Activated T-cell treated with anti-CD3 and anti-CD28 coated beads, Interleukin-2, amount 50 U/mL, for 72 hours (primary cell): ENCODE results near the gene SGMS1. TPM values are rescaled to one million over a fixed set of nuclear protein-coding genes. Genes with fewer than 3 reads are reported as not detected.

Experiments used
- ATAC-seq, 2 donors: fragments of 150-1000 bp; cut with Tn5 transposase; replicated peaks in 1 of 2; 2 replicates each; pipeline ENCODE4 v1.10.0; 2021; ENCODE audit warnings: moderate library complexity in 2 of 2, mild to moderate bottlenecking in 1 of 2
- DNase-seq, 2 donors: peaks; one replicate each; pipeline ENCODE4 v3.0.0; 2021 to 2022; ENCODE audit warnings: mixed read lengths in 1 of 2
- H3K27ac Mint-ChIP-seq: one replicate; pipeline ENCODE4 v1.8.0; 2022; ENCODE audit warnings: mild to moderate bottlenecking, moderate library complexity, mixed read lengths
- H3K27me3 Mint-ChIP-seq: one replicate; pipeline ENCODE4 v1.8.0; 2022; ENCODE audit warnings: low read depth, mixed read lengths
- H3K36me3 Mint-ChIP-seq, 2 donors: one replicate each; pipeline ENCODE4 v1.8.0; 2022; ENCODE audit warnings: mixed read lengths in 2 of 2, mild to moderate bottlenecking in 1 of 2; ENCODE audit not compliant: insufficient read depth in 2 of 2
- H3K4me1 Mint-ChIP-seq: one replicate; pipeline ENCODE4 v1.8.0; 2022; ENCODE audit warnings: low read depth, mixed read lengths
- H3K4me3 Mint-ChIP-seq, 2 donors: one replicate each; pipeline ENCODE4 v1.8.0; 2022; ENCODE audit warnings: mild to moderate bottlenecking in 2 of 2, mixed read lengths in 2 of 2, moderate library complexity in 2 of 2
- H3K9me3 Mint-ChIP-seq, 2 donors: one replicate each; pipeline ENCODE4 v1.8.0; 2022; ENCODE audit warnings: mixed read lengths in 2 of 2
- total RNA-seq, 2 donors: library from RNA; stranded (reverse); gene quantifications; one replicate each; pipeline ENCODE4 v1.2.3, GENCODE V29; 2022

The SGMS1 gene
- total RNA-seq, 2 donors from 2014 or later, result 8.9 to 9.7 TPM

- Mint-ChIP-seq H3K4me1 (peaks cover 31% of the 10 kb centered on the region), H3K9me3 (no peaks in the 10 kb centered on the region), H3K27ac (no peak overlapping the region), H3K36me3 (peaks cover 3 to 4% of the 10 kb centered on the region in 2 donors), H3K4me3 (no peak overlapping the region), H3K27me3 (peaks cover 6% of the 10 kb centered on the region)
- DNase-seq, result no peak
- no peak for ATAC-seq
Measured at GRCh38 chr10:50423448-50423847, 200.3 kb downstream of the SGMS1 start.

GRCh38 chr10:50422259-50422658 is 201.5 kb downstream of the SGMS1 start:
- Mint-ChIP-seq H3K9me3 (no peaks in the 10 kb centered on the region), H3K4me1 (peaks cover 35% of the 10 kb centered on the region), H3K27me3 (no peaks in the 10 kb centered on the region), H3K36me3 (peaks cover under 1 to 2% of the 10 kb centered on the region in 2 donors), H3K4me3 (no peak overlapping the region), H3K27ac (no peak overlapping the region)
- DNase-seq (no peak), ATAC-seq (no peak)

GRCh38 chr10:50421026-50421719 is 202.6 kb downstream of the SGMS1 start:
- H3K4me3 Mint-ChIP-seq, result no peak overlapping the region
- no peaks in the 10 kb centered on the region for H3K27me3 Mint-ChIP-seq
- H3K36me3 Mint-ChIP-seq, result no peaks in the 10 kb centered on the region
- DNase-seq, result peak; percentile 26 to 45
- peak; percentile 22 to 32 for ATAC-seq
- no peaks in the 10 kb centered on the region for H3K9me3 Mint-ChIP-seq
- H3K27ac Mint-ChIP-seq, result no peak overlapping the region
- H3K4me1 Mint-ChIP-seq, result peaks cover 29% of the 10 kb centered on the region

- H3K9me3 Mint-ChIP-seq, result no peaks in the 10 kb centered on the region
- no peak for ATAC-seq
- H3K4me3 Mint-ChIP-seq, result peak overlapping the region in 1 of 2 donors; percentile 2
- DNase-seq, result no peak
- H3K27ac Mint-ChIP-seq, result no peak overlapping the region
- no peaks in the 10 kb centered on the region for H3K36me3 Mint-ChIP-seq
- peaks cover 29% of the 10 kb centered on the region for H3K4me1 Mint-ChIP-seq
- H3K27me3 Mint-ChIP-seq, result no peaks in the 10 kb centered on the region
Measured at GRCh38 chr10:50420196-50420595, 203.6 kb downstream of the SGMS1 start.

GRCh38 chr10:50419756-50420155 is 204.0 kb downstream of the SGMS1 start:
- peak overlapping the region in 1 of 2 donors; percentile 2 for H3K4me3 Mint-ChIP-seq
- H3K27me3 Mint-ChIP-seq, result no peaks in the 10 kb centered on the region
- no peaks in the 10 kb centered on the region for H3K36me3 Mint-ChIP-seq
- peaks cover 29% of the 10 kb centered on the region for H3K4me1 Mint-ChIP-seq
- no peak for DNase-seq
- no peak for ATAC-seq
- H3K9me3 Mint-ChIP-seq, result no peaks in the 10 kb centered on the region
- peak overlapping the region; percentile 23 for H3K27ac Mint-ChIP-seq

- Mint-ChIP-seq H3K36me3 (no peaks in the 10 kb centered on the region), H3K4me3 (no peak overlapping the region), H3K4me1 (peaks cover 29% of the 10 kb centered on the region), H3K9me3 (no peaks in the 10 kb centered on the region), H3K27ac (no peak overlapping the region), H3K27me3 (no peaks in the 10 kb centered on the region)
- DNase-seq (no peak), ATAC-seq (no peak)
Measured at GRCh38 chr10:50419091-50419490, 204.7 kb downstream of the SGMS1 start.

- peaks cover 29% of the 10 kb centered on the region for H3K4me1 Mint-ChIP-seq
- H3K36me3 Mint-ChIP-seq, result no peaks in the 10 kb centered on the region
- peak; percentile 94 for ATAC-seq
- H3K4me3 Mint-ChIP-seq, result peak overlapping the region; percentile 89 to 91
- peak; percentile 56 to 61 for DNase-seq
- H3K9me3 Mint-ChIP-seq, result no peaks in the 10 kb centered on the region
- no peaks in the 10 kb centered on the region for H3K27me3 Mint-ChIP-seq
- H3K27ac Mint-ChIP-seq, result no peak overlapping the region
Measured at GRCh38 chr10:50417886-50418830, 205.6 kb downstream of the SGMS1 start.

- H3K4me1 Mint-ChIP-seq, result peaks cover 29% of the 10 kb centered on the region
- ATAC-seq (peak; percentile 12 to 33), DNase-seq (no peak)
- H3K27ac Mint-ChIP-seq, result no peak overlapping the region
- H3K9me3 Mint-ChIP-seq, result no peaks in the 10 kb centered on the region
- H3K4me3 Mint-ChIP-seq, result peak overlapping the region; percentile 89 to 91
- H3K27me3 Mint-ChIP-seq, result no peaks in the 10 kb centered on the region
- no peaks in the 10 kb centered on the region for H3K36me3 Mint-ChIP-seq
Measured at GRCh38 chr10:50417486-50417885, 206.3 kb downstream of the SGMS1 start.

GRCh38 chr10:50416881-50417280 is 206.9 kb downstream of the SGMS1 start:
- no peak overlapping the region for H3K27ac Mint-ChIP-seq
- peak overlapping the region in 1 of 2 donors; percentile 43 for H3K4me3 Mint-ChIP-seq
- DNase-seq (no peak), ATAC-seq (no peak)
- no peaks in the 10 kb centered on the region for H3K9me3 Mint-ChIP-seq
- H3K27me3 Mint-ChIP-seq, result no peaks in the 10 kb centered on the region
- H3K4me1 Mint-ChIP-seq, result peaks cover 29% of the 10 kb centered on the region
- H3K36me3 Mint-ChIP-seq, result no peaks in the 10 kb centered on the region

- H3K27me3 Mint-ChIP-seq, result no peaks in the 10 kb centered on the region
- no peaks in the 10 kb centered on the region for H3K36me3 Mint-ChIP-seq
- H3K4me1 Mint-ChIP-seq, result peaks cover 28% of the 10 kb centered on the region
- no peaks in the 10 kb centered on the region for H3K9me3 Mint-ChIP-seq
- H3K27ac Mint-ChIP-seq, result no peak overlapping the region
- H3K4me3 Mint-ChIP-seq, result no peak overlapping the region
- DNase-seq (no peak), ATAC-seq (no peak)
Measured at GRCh38 chr10:50416181-50416824, 207.5 kb downstream of the SGMS1 start.

GRCh38 chr10:50415292-50415691 is 208.5 kb downstream of the SGMS1 start:
- no peaks in the 10 kb centered on the region for H3K9me3 Mint-ChIP-seq
- H3K27me3 Mint-ChIP-seq, result no peaks in the 10 kb centered on the region
- DNase-seq (no peak), ATAC-seq (no peak)
- peaks cover 25% of the 10 kb centered on the region for H3K4me1 Mint-ChIP-seq
- peak overlapping the region in 1 of 2 donors; percentile 26 for H3K4me3 Mint-ChIP-seq
- no peak overlapping the region for H3K27ac Mint-ChIP-seq
- no peaks in the 10 kb centered on the region for H3K36me3 Mint-ChIP-seq

GRCh38 chr10:50410066-50410811 is 213.5 kb downstream of the SGMS1 start:
- ATAC-seq (peak; percentile 57 to 60), DNase-seq (no peak)
- peaks cover 30% of the 10 kb centered on the region for H3K4me1 Mint-ChIP-seq
- H3K27ac Mint-ChIP-seq, result peak overlapping the region; percentile 14
- H3K9me3 Mint-ChIP-seq, result no peaks in the 10 kb centered on the region
- H3K27me3 Mint-ChIP-seq, result no peaks in the 10 kb centered on the region
- H3K36me3 Mint-ChIP-seq, result peaks cover 5 to 11% of the 10 kb centered on the region in 2 donors
- H3K4me3 Mint-ChIP-seq, result no peak overlapping the region
